Measurements from ENCODE around the gene FKBP15. TPM values are rescaled to one million over a fixed set of nuclear protein-coding genes. Genes with fewer than 3 reads are reported as not detected.

FKBP15 gene
- total and polyA plus RNA-seq, 2 of the 13 experiments (the other 11 are each of a cell fraction or from before 2014, with no cell fraction given) = 12.3 to 18.6 TPM

GRCh38 chr9:113150670-113151611 is 70.1 kb downstream of the FKBP15 start, which contains the start of gene SLC31A2 (continued):
- TF ChIP-seq SIX1 (CRISPR knock-in tag; IDR thresholded peaks at IDR 0.05; ENCODE audit: borderline replicate concordance) (no peak), U2AF2 (IDR thresholded peaks at IDR 0.05; ENCODE audit: low read depth, low read length) (no peak), ZNF800 (CRISPR knock-in tag; IDR thresholded peaks at IDR 0.05) (peak; percentile 50; the same call in 1 of the 2 replicates), CAMTA2 (CRISPR knock-in tag; IDR thresholded peaks at IDR 0.05; ENCODE audit: borderline replicate concordance) (no peak), ZNF674 (CRISPR knock-in tag; IDR thresholded peaks at IDR 0.05; ENCODE audit: low read depth) (no peak), SNAI1 (CRISPR knock-in tag; IDR thresholded peaks at IDR 0.05; ENCODE audit: borderline replicate concordance) (0 out of 2 replicates have a peak, but pooled peaks have one; percentile 21), ZNF562 (CRISPR knock-in tag; IDR thresholded peaks at IDR 0.05; ENCODE audit: borderline replicate concordance) (no peak), ATF3 (CRISPR knock-in tag; IDR thresholded peaks at IDR 0.05) (no peak), MTF2 (CRISPR knock-in tag; IDR thresholded peaks at IDR 0.05; ENCODE audit: borderline replicate concordance) (no peak)
- TF ChIP-seq, protein P1, sequence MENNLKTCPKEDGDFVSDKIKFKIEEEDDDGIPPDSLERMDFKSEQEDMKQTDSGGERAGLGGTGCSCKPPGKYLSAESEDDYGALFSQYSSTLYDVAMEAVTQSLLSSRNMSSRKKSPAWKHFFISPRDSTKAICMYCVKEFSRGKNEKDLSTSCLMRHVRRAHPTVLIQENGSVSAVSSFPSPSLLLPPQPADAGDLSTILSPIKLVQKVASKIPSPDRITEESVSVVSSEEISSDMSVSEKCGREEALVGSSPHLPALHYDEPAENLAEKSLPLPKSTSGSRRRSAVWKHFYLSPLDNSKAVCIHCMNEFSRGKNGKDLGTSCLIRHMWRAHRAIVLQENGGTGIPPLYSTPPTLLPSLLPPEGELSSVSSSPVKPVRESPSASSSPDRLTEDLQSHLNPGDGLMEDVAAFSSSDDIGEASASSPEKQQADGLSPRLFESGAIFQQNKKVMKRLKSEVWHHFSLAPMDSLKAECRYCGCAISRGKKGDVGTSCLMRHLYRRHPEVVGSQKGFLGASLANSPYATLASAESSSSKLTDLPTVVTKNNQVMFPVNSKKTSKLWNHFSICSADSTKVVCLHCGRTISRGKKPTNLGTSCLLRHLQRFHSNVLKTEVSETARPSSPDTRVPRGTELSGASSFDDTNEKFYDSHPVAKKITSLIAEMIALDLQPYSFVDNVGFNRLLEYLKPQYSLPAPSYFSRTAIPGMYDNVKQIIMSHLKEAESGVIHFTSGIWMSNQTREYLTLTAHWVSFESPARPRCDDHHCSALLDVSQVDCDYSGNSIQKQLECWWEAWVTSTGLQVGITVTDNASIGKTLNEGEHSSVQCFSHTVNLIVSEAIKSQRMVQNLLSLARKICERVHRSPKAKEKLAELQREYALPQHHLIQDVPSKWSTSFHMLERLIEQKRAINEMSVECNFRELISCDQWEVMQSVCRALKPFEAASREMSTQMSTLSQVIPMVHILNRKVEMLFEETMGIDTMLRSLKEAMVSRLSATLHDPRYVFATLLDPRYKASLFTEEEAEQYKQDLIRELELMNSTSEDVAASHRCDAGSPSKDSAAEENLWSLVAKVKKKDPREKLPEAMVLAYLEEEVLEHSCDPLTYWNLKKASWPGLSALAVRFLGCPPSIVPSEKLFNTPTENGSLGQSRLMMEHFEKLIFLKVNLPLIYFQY (CRISPR knock-in tag; IDR thresholded peaks at IDR 0.05; ENCODE audit: borderline replicate concordance) = peak; percentile 36; the same call in 1 of the 2 replicates
- TF ChIP-seq, protein P2, sequence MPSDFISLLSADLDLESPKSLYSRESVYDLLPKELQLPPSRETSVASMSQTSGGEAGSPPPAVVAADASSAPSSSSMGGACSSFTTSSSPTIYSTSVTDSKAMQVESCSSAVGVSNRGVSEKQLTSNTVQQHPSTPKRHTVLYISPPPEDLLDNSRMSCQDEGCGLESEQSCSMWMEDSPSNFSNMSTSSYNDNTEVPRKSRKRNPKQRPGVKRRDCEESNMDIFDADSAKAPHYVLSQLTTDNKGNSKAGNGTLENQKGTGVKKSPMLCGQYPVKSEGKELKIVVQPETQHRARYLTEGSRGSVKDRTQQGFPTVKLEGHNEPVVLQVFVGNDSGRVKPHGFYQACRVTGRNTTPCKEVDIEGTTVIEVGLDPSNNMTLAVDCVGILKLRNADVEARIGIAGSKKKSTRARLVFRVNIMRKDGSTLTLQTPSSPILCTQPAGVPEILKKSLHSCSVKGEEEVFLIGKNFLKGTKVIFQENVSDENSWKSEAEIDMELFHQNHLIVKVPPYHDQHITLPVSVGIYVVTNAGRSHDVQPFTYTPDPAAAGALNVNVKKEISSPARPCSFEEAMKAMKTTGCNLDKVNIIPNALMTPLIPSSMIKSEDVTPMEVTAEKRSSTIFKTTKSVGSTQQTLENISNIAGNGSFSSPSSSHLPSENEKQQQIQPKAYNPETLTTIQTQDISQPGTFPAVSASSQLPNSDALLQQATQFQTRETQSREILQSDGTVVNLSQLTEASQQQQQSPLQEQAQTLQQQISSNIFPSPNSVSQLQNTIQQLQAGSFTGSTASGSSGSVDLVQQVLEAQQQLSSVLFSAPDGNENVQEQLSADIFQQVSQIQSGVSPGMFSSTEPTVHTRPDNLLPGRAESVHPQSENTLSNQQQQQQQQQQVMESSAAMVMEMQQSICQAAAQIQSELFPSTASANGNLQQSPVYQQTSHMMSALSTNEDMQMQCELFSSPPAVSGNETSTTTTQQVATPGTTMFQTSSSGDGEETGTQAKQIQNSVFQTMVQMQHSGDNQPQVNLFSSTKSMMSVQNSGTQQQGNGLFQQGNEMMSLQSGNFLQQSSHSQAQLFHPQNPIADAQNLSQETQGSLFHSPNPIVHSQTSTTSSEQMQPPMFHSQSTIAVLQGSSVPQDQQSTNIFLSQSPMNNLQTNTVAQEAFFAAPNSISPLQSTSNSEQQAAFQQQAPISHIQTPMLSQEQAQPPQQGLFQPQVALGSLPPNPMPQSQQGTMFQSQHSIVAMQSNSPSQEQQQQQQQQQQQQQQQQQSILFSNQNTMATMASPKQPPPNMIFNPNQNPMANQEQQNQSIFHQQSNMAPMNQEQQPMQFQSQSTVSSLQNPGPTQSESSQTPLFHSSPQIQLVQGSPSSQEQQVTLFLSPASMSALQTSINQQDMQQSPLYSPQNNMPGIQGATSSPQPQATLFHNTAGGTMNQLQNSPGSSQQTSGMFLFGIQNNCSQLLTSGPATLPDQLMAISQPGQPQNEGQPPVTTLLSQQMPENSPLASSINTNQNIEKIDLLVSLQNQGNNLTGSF (CRISPR knock-in tag; IDR thresholded peaks at IDR 0.05) = 0 out of 2 replicates have a peak, but pooled peaks have one; percentile 33
- TF ChIP-seq, protein P3, sequence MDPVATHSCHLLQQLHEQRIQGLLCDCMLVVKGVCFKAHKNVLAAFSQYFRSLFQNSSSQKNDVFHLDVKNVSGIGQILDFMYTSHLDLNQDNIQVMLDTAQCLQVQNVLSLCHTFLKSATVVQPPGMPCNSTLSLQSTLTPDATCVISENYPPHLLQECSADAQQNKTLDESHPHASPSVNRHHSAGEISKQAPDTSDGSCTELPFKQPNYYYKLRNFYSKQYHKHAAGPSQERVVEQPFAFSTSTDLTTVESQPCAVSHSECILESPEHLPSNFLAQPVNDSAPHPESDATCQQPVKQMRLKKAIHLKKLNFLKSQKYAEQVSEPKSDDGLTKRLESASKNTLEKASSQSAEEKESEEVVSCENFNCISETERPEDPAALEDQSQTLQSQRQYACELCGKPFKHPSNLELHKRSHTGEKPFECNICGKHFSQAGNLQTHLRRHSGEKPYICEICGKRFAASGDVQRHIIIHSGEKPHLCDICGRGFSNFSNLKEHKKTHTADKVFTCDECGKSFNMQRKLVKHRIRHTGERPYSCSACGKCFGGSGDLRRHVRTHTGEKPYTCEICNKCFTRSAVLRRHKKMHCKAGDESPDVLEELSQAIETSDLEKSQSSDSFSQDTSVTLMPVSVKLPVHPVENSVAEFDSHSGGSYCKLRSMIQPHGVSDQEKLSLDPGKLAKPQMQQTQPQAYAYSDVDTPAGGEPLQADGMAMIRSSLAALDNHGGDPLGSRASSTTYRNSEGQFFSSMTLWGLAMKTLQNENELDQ (CRISPR knock-in tag; IDR thresholded peaks at IDR 0.05; ENCODE audit: borderline replicate concordance) = no peak

Measured in HepG2 (cell line).